ENCODE results near the gene SELENON. TPM values are rescaled to one million over a fixed set of nuclear protein-coding genes. Genes with fewer than 3 reads are reported as not detected.

SELENON gene
- total and polyA plus RNA-seq, 9 of the 15 experiments (the other 6 are each of a cell fraction or from before 2014, with no cell fraction given): 0.43 to 26.7 (median 7.0) TPM

- TF ChIP-seq DNMT1 (IDR thresholded peaks at IDR 0.05) (no peak), CBFA2T2 (conservative IDR thresholded peaks at IDR 0.05) (no peak), ZBTB34 (CRISPR knock-in tag; IDR thresholded peaks at IDR 0.05) (no peak), FOXM1 (IDR thresholded peaks at IDR 0.05; ENCODE audit: low read depth) (no peak), FOXM1 (CRISPR knock-in tag; IDR thresholded peaks at IDR 0.05; ENCODE audit: low read depth) (no peak; the same call in 1 of the 2 replicates), RNF2 (IDR thresholded peaks at IDR 0.05) (no peak), XRCC3 (IDR thresholded peaks at IDR 0.05) (no peak), SRSF7 (optimal IDR thresholded peaks at IDR 0.05; ENCODE audit: low read depth, low read length) (no peak), ZNF175 (CRISPR knock-in tag; IDR thresholded peaks at IDR 0.05; ENCODE audit: low read depth) (no peak), KDM4B (IDR thresholded peaks at IDR 0.05; ENCODE audit: borderline replicate concordance in 2 of 2, low read depth in 1 of 2) (no peak), ZBTB8A (IDR thresholded peaks at IDR 0.05; ENCODE audit: partially characterized antibody) (no peak), SMAD4 (CRISPR knock-in tag; conservative IDR thresholded peaks at IDR 0.05) (0 out of 2 replicates have a peak, but pooled peaks have one; percentile 56), ZNF444 (CRISPR knock-in tag; IDR thresholded peaks at IDR 0.05) (no peak), NEUROD1 (IDR thresholded peaks at IDR 0.05; ENCODE audit: borderline replicate concordance, low read depth, low read length, partially characterized antibody) (no peak), HLTF (IDR thresholded peaks at IDR 0.05) (no peak), ZNF740 (CRISPR knock-in tag; IDR thresholded peaks at IDR 0.05) (no peak; the same call in 1 of the 2 replicates), ZNF740 (tag; IDR thresholded peaks at IDR 0.05) (no peak), ZNF253 (CRISPR knock-in tag; conservative IDR thresholded peaks at IDR 0.05) (no peak), NCOA1 (IDR thresholded peaks at IDR 0.05; ENCODE audit: low read depth) (no peak), AFF4 (CRISPR knock-in tag; IDR thresholded peaks at IDR 0.05) (peak; percentile 12; the same call in 1 of the 2 replicates), KHSRP (IDR thresholded peaks at IDR 0.05) (no peak), NR4A1 (CRISPR knock-in tag; IDR thresholded peaks at IDR 0.05) (no peak), NR4A1 (tag; IDR thresholded peaks at IDR 0.05) (no peak), HMGN3 (IDR thresholded peaks at IDR 0.05; ENCODE audit: borderline replicate concordance, extremely low read depth, insufficient read length, low read depth, low read length) (peak; percentile 34), PHB2 (IDR thresholded peaks at IDR 0.05; ENCODE audit: low read depth) (no peak)
These were observed 20.5 kb downstream of the SELENON start (continued) for GRCh38 chr1:25820247-25821111.

Data from K562 (cell line).